Mesenchymal stem cell (in vitro differentiated cells and primary cell): Measurements from ENCODE around the gene MAP6.

Experiments
- DNase-seq: peaks from one replicate; pipeline ENCODE4 v3.0.0-alpha.2; 2013
- H2AFZ ChIP-seq: one replicate; pipeline ENCODE4 v1.6.1; 2013; ENCODE audit warnings: low read depth, mild to moderate bottlenecking, control low read depth, inconsistent platforms, low read length, moderate library complexity
- H2AK5ac ChIP-seq: 2 replicates; pipeline ENCODE4 v1.6.1; 2013; ENCODE audit warnings: low read length, moderate library complexity, mild to moderate bottlenecking, inconsistent platforms; ENCODE audit not compliant: severe bottlenecking
- H2BK120ac ChIP-seq: one replicate; pipeline ENCODE4 v1.6.1; 2013; ENCODE audit warnings: low read depth, mild to moderate bottlenecking, inconsistent platforms, low read length, moderate library complexity
- H2BK12ac ChIP-seq, 2 experiments: one replicate each; pipeline ENCODE4 v1.6.1; 2013; ENCODE audit warnings: inconsistent platforms in 2 of 2, low read length in 2 of 2, mild to moderate bottlenecking in 2 of 2, moderate library complexity in 2 of 2, control low read depth in 1 of 2
- H2BK15ac ChIP-seq: one replicate; pipeline ENCODE4 v1.6.1; 2013; ENCODE audit warnings: mild to moderate bottlenecking, low read depth, inconsistent platforms; ENCODE audit not compliant: poor library complexity, severe bottlenecking
- H2BK5ac ChIP-seq: 2 replicates; pipeline ENCODE4 v1.6.1; 2013; ENCODE audit warnings: low read depth, mild to moderate bottlenecking, low read length, control low read depth, inconsistent platforms; ENCODE audit not compliant: poor library complexity, severe bottlenecking
- H3K14ac ChIP-seq, 2 experiments: one replicate each; pipeline ENCODE4 v1.6.1; 2013; ENCODE audit warnings: inconsistent platforms in 2 of 2, low read length in 2 of 2, control low read depth in 1 of 2, mild to moderate bottlenecking in 1 of 2, moderate library complexity in 1 of 2
- H3K18ac ChIP-seq, 2 experiments: one replicate each; pipeline ENCODE4 v1.6.1; 2013; ENCODE audit warnings: inconsistent platforms in 2 of 2, low read length in 2 of 2, control low read depth in 1 of 2, low read depth in 1 of 2, mild to moderate bottlenecking in 1 of 2
- H3K23ac ChIP-seq, 2 experiments: one replicate each; pipeline ENCODE4 v1.6.1; 2013; ENCODE audit warnings: inconsistent platforms in 2 of 2, low read length in 2 of 2, mild to moderate bottlenecking in 2 of 2, moderate library complexity in 2 of 2, control low read depth in 1 of 2
- H3K27ac ChIP-seq: 2 replicates; pipeline ENCODE4 v1.5.1; 2013; ENCODE audit warnings: mild to moderate bottlenecking, moderate library complexity, low read length, control low read depth, inconsistent platforms; ENCODE audit not compliant: poor library complexity, severe bottlenecking
- H3K27me3 ChIP-seq, 2 experiments: 2 replicates each; pipeline versions ENCODE4 v1.6.1 to v1.7.0; 2013; ENCODE audit warnings: low read length in 2 of 2, mild to moderate bottlenecking in 2 of 2, moderate library complexity in 2 of 2, control low read depth in 1 of 2, inconsistent platforms in 1 of 2; ENCODE audit not compliant: control insufficient read depth in 1 of 2, insufficient read depth in 1 of 2
- H3K36me3 ChIP-seq, 2 experiments: 2 replicates each; pipeline versions ENCODE4 v1.6.1 to v1.7.0; 2013; ENCODE audit warnings: low read length in 2 of 2, control low read depth in 1 of 2, inconsistent platforms in 1 of 2, low read depth in 1 of 2, mild to moderate bottlenecking in 1 of 2; ENCODE audit not compliant: insufficient read depth in 2 of 2, control insufficient read depth in 1 of 2
- H3K4ac ChIP-seq, 2 experiments: one replicate each; pipeline ENCODE4 v1.6.1; 2013; ENCODE audit warnings: inconsistent platforms in 2 of 2, low read length in 2 of 2, mild to moderate bottlenecking in 2 of 2, moderate library complexity in 2 of 2, control low read depth in 1 of 2, low read depth in 1 of 2
- H3K4me1 ChIP-seq: 2 replicates; pipeline ENCODE4 v1.6.1; 2013; ENCODE audit warnings: low read depth, low read length, control low read depth; ENCODE audit not compliant: control insufficient read depth, insufficient read depth
- H3K4me2 ChIP-seq: 2 replicates; pipeline ENCODE4 v1.6.1; 2013; ENCODE audit warnings: low read length, mild to moderate bottlenecking, inconsistent platforms; ENCODE audit not compliant: poor library complexity, severe bottlenecking
- H3K4me3 ChIP-seq, 2 experiments: 2 replicates each; pipeline versions ENCODE4 v1.5.1 to v1.7.0; 2013; ENCODE audit warnings: low read length in 2 of 2, mild to moderate bottlenecking in 2 of 2, control low read depth in 1 of 2, low read depth in 1 of 2; ENCODE audit not compliant: insufficient read depth in 1 of 2
- H3K79me1 ChIP-seq: replicated peaks from 2 replicates; pipeline ENCODE4 v1.6.1; 2013; ENCODE audit warnings: mild to moderate bottlenecking, control low read depth, low read length, inconsistent platforms; ENCODE audit not compliant: poor library complexity, severe bottlenecking
- H3K9ac ChIP-seq: 2 replicates; pipeline ENCODE4 v1.7.0; 2013; ENCODE audit warnings: mild to moderate bottlenecking, low read length, moderate library complexity
- H3K9me3 ChIP-seq: 2 replicates; pipeline ENCODE4 v1.7.0; 2013; ENCODE audit warnings: mild to moderate bottlenecking, low read length; ENCODE audit not compliant: control insufficient read depth
- H4K8ac ChIP-seq: one replicate; pipeline ENCODE4 v1.6.1; 2013; ENCODE audit warnings: inconsistent platforms, mild to moderate bottlenecking, low read length, moderate library complexity
- H4K91ac ChIP-seq: one replicate; pipeline ENCODE4 v1.6.1; 2013; ENCODE audit warnings: mild to moderate bottlenecking, low read length, inconsistent platforms
- WGBS: methylation state at CpG from one replicate; pipeline ENCODE4 v1.1.7; 2013; ENCODE audit warnings: mixed read lengths; 5-methylcytosine and 5-hydroxymethylcytosine counted together

MAP6 gene

DNA sequence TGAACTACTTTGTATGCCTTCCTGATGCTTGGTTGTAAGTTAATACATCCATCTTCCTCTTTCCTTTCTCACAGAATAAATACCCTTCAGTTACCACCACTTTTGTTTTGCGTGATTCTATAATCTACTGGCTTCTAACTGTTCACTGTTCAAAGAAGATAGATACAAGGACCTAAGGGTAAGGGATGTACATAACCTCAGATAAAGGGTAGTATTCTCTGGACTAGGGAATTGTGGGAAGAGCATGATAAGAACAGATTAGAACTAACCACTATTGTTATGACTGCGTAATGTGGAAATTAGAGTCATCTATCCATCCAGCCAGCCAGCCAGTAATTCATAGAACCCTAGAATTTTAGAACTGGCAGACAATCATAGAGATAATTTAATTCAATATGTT, 36.4 kb downstream of the MAP6 start:
- no peak for DNase-seq
- H3K79me1 ChIP-seq = no peaks in the 10 kb centered on the region
- H3K4me2 ChIP-seq = no peak overlapping the region
- no peaks in the 10 kb centered on the region for H3K36me3 ChIP-seq
- no peak overlapping the region for H2BK15ac ChIP-seq
- no peak overlapping the region for H3K4ac ChIP-seq
- H3K27me3 ChIP-seq = peaks cover 0 to 45% of the 10 kb centered on the region in 2 experiments
- no peak overlapping the region for H2BK5ac ChIP-seq
- H3K9me3 ChIP-seq = no peaks in the 10 kb centered on the region
- H3K4me1 ChIP-seq = peaks cover 4% of the 10 kb centered on the region
- H3K18ac ChIP-seq = no peak overlapping the region
- no peak overlapping the region for H4K91ac ChIP-seq
- no peak overlapping the region for H3K23ac ChIP-seq
- no CpG with 5 or more reads among the region's 2 CpGs for WGBS
- H4K8ac ChIP-seq = no peak overlapping the region
- H2BK12ac ChIP-seq = no peak overlapping the region
- no peak overlapping the region for H3K9ac ChIP-seq
- no peak overlapping the region for H2BK120ac ChIP-seq
- no peak overlapping the region for H2AK5ac ChIP-seq
- no peak overlapping the region for H2AFZ ChIP-seq
- no peak overlapping the region for H3K4me3 ChIP-seq
- H3K27ac ChIP-seq = no peak overlapping the region
- H3K14ac ChIP-seq = no peak overlapping the region

GRCh38 chr11:75631086-75631730, 37.6 kb downstream of the MAP6 start:
- Histone ChIP-seq H3K4ac (no peak overlapping the region), H3K36me3 (no peaks in the 10 kb centered on the region), H3K4me3 (no peak overlapping the region), H3K14ac (no peak overlapping the region), H2BK5ac (no peak overlapping the region), H4K8ac (no peak overlapping the region), H2AK5ac (no peak overlapping the region), H2AFZ (no peak overlapping the region), H2BK120ac (no peak overlapping the region), H3K27ac (no peak overlapping the region), H3K18ac (no peak overlapping the region), H2BK12ac (no peak overlapping the region), H3K23ac (no peak overlapping the region), H4K91ac (no peak overlapping the region), H3K9ac (no peak overlapping the region), H2BK15ac (no peak overlapping the region), H3K9me3 (no peaks in the 10 kb centered on the region), H3K4me1 (peaks cover 7% of the 10 kb centered on the region), H3K79me1 (no peaks in the 10 kb centered on the region), H3K4me2 (no peak overlapping the region), H3K27me3 (peaks cover 0 to 36% of the 10 kb centered on the region in 2 experiments)
- 53% methylated on average over 2 of the region's 2 CpGs for WGBS
- no peak for DNase-seq

DNA sequence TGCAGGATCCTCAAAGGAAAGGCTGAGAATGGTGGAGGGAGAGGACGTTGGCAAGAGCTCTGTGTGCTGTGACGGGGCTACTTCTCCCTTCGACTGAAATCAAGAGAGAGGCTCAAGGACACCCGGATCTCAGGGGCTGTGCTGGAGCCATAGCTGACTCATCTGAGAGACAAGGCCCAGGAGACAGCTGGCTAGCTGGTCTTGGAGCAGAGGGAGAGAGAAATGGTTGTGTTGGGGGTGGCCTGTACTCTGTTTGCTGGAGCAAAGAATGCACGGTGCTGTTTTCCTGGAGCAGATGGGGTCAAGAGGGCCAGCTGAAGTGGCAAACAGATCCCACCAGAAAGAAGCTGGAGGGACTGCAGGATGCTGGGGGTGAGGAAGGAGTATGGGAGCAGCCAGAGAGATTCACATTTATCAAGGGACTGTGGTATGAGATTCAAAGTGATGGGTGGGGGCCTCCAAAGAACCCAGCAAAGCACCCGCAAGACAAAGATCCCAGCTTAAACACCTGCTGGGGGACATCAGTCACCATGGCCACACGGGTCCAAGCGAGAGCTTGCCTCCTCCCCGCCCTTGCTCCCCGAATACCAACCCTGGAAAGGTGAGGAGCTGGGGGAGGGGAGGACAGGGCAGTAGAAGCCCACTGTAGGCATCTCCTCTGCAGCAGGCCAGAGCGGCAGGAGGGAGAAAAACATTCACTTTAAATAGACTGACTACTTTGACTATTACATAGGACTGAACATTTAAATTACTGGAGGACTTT, 40.8 kb downstream of the MAP6 start:
- H3K4ac ChIP-seq = no peak overlapping the region
- H3K23ac ChIP-seq = peak overlapping the region in 1 of 2 experiments; percentile 9
- no peak overlapping the region for H2AK5ac ChIP-seq
- H4K91ac ChIP-seq = peak overlapping the region; percentile 79
- H3K27ac ChIP-seq = no peak overlapping the region
- H3K14ac ChIP-seq = no peak overlapping the region
- no peak overlapping the region for H2BK120ac ChIP-seq
- 36% methylated on average over 9 of the region's 11 CpGs for WGBS
- no peak overlapping the region for H2BK5ac ChIP-seq
- no peak overlapping the region for H2BK15ac ChIP-seq
- H3K27me3 ChIP-seq = peaks cover 0 to 20% of the 10 kb centered on the region in 2 experiments
- H3K9me3 ChIP-seq = no peaks in the 10 kb centered on the region
- peak overlapping the region in 1 of 2 experiments; percentile 17 for H3K4me3 ChIP-seq
- H2AFZ ChIP-seq = no peak overlapping the region
- peaks cover 12% of the 10 kb centered on the region for H3K4me1 ChIP-seq
- no peaks in the 10 kb centered on the region for H3K79me1 ChIP-seq
- peak; percentile 78 for DNase-seq
- H3K36me3 ChIP-seq = no peaks in the 10 kb centered on the region
- H3K18ac ChIP-seq = peak overlapping the region; percentile 65 to 84
- H3K4me2 ChIP-seq = no peak overlapping the region
- peak overlapping the region; percentile 82 for H4K8ac ChIP-seq
- H3K9ac ChIP-seq = no peak overlapping the region
- H2BK12ac ChIP-seq = peak overlapping the region; percentile 32 to 49

- Histone ChIP-seq H2BK12ac (peak overlapping the region; percentile 80 to 92), H3K27ac (no peak overlapping the region), H3K14ac (peak overlapping the region in 1 of 2 experiments; percentile 13), H2BK5ac (no peak overlapping the region), H3K4ac (no peak overlapping the region), H3K27me3 (peaks cover 0 to 14% of the 10 kb centered on the region in 2 experiments), H3K36me3 (no peaks in the 10 kb centered on the region), H3K4me2 (no peak overlapping the region), H3K79me1 (no peaks in the 10 kb centered on the region), H3K9me3 (no peaks in the 10 kb centered on the region), H3K4me1 (peaks cover 12% of the 10 kb centered on the region), H3K4me3 (peak overlapping the region in 1 of 2 experiments; percentile 13), H2AFZ (peak overlapping the region; percentile 30), H3K9ac (peak overlapping the region; percentile 46), H4K8ac (peak overlapping the region; percentile 74), H4K91ac (peak overlapping the region; percentile 83), H2BK120ac (no peak overlapping the region), H2AK5ac (no peak overlapping the region), H3K18ac (peak overlapping the region; percentile 69 to 71), H2BK15ac (no peak overlapping the region), H3K23ac (no peak overlapping the region)
- no peak for DNase-seq
- 80% methylated on average over 8 of the region's 8 CpGs for WGBS
Observed at GRCh38 chr11:75626889-75627529, 41.8 kb downstream of the MAP6 start.
